ENCODE measurements around the gene KREMEN1. TPM values are rescaled to one million over a fixed set of nuclear protein-coding genes. Genes with fewer than 3 reads are reported as not detected.
A peak's percentile ranks its signal among the peaks of the same experiment; 100 is the strongest.

KREMEN1 gene
- total RNA-seq, 6 donors from 2014 or later = 8.4 to 24.3 (median 15.9) TPM

DNA sequence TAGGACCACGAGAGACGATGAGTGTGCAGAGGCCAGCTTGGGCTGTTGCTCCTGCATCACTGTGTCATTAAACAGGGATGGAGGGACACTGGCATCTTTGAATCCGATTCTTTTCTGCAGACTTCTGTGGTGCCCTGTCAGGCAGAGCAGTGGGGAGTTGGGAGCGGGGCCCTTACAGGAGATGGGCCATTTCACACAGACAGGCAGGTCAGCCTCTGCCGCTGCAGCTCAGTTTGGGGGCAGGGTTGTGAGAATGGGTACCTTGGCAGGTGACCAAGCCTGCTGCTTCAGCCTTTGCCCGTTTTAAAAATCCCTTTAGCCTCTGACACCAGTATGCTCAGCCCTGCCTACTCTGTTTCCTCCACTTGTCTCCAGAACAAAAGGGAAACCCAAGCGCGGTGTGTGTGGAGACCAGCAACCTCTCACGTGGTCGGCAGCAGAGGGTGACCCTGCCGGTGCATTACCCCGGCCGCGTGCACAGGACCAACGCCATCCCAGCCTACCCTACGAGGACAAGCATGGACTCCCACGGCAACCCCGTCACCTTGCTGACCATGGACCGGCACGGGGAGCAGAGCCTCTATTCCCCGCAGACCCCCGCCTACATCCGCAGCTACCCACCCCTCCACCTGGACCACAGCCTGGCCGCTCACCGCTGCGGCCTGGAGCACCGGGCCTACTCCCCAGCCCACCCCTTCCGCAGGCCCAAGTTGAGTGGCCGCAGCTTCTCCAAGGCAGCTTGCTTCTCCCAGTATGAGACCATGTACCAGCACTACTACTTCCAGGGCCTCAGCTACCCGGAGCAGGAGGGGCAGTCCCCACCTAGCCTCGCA is 23.8 kb upstream of the KREMEN1 start:
- peak in 1 of 2 donors; percentile 78 for DNase-seq
- Histone ChIP-seq H3K4me1 (no peaks in the 10 kb centered on the region), H3K9me3 (no peaks in the 10 kb centered on the region), H3K36me3 (peaks cover 4 to 51% (median 32%) of the 10 kb centered on the region in 4 donors), H3K27ac (no peak overlapping the region), H3K27me3 (no peaks in the 10 kb centered on the region), H3K4me3 (no peak overlapping the region)
- no peak for ATAC-seq (ENCODE audit: low FRiP score in 2 of 2)
- 95 to 97% methylated on average over 21 to 31 of the region's 31 CpGs for WGBS, 2 donors
- TF ChIP-seq, protein P1, sequence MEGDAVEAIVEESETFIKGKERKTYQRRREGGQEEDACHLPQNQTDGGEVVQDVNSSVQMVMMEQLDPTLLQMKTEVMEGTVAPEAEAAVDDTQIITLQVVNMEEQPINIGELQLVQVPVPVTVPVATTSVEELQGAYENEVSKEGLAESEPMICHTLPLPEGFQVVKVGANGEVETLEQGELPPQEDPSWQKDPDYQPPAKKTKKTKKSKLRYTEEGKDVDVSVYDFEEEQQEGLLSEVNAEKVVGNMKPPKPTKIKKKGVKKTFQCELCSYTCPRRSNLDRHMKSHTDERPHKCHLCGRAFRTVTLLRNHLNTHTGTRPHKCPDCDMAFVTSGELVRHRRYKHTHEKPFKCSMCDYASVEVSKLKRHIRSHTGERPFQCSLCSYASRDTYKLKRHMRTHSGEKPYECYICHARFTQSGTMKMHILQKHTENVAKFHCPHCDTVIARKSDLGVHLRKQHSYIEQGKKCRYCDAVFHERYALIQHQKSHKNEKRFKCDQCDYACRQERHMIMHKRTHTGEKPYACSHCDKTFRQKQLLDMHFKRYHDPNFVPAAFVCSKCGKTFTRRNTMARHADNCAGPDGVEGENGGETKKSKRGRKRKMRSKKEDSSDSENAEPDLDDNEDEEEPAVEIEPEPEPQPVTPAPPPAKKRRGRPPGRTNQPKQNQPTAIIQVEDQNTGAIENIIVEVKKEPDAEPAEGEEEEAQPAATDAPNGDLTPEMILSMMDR (IDR thresholded peaks at IDR 0.05) = no peak
- TF ChIP-seq EP300 (IDR thresholded peaks at IDR 0.05) (no peak), POLR2AphosphoS5 (IDR thresholded peaks at IDR 0.05) (no peak), POLR2A (IDR thresholded peaks at IDR 0.05) (no peak)

DNA sequence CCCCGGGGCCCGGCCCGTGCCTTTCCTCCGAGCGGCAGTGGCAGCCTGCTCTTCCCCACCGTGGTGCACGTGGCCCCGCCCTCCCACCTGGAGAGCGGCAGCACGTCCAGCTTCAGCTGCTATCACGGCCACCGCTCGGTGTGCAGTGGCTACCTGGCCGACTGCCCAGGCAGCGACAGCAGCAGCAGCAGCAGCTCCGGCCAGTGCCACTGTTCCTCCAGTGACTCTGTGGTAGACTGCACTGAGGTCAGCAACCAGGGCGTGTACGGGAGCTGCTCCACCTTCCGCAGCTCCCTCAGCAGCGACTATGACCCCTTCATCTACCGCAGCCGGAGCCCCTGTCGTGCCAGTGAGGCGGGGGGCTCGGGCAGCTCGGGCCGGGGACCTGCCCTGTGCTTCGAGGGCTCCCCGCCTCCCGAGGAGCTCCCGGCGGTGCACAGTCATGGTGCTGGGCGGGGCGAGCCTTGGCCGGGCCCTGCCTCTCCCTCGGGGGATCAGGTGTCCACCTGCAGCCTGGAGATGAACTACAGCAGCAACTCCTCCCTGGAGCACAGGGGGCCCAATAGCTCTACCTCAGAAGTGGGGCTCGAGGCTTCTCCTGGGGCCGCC is 23.1 kb upstream of the KREMEN1 start:
- Histone ChIP-seq H3K27ac (no peak overlapping the region), H3K36me3 (peaks cover 4 to 51% (median 30%) of the 10 kb centered on the region in 4 donors), H3K4me1 (no peaks in the 10 kb centered on the region), H3K27me3 (no peaks in the 10 kb centered on the region), H3K4me3 (no peak overlapping the region), H3K9me3 (no peaks in the 10 kb centered on the region)
- no peak for TF ChIP-seq POLR2A (IDR thresholded peaks at IDR 0.05)
- TF ChIP-seq, protein P1 (IDR thresholded peaks at IDR 0.05) = no peak
- no peak for TF ChIP-seq POLR2AphosphoS5 (IDR thresholded peaks at IDR 0.05)
- no peak for TF ChIP-seq EP300 (IDR thresholded peaks at IDR 0.05)
- ATAC-seq (ENCODE audit: low FRiP score in 2 of 2) (no peak), DNase-seq (peak in 1 of 2 donors; percentile 78)
- WGBS, 2 donors = 88 to 93% methylated on average over 24 to 35 of the region's 38 CpGs

DNA sequence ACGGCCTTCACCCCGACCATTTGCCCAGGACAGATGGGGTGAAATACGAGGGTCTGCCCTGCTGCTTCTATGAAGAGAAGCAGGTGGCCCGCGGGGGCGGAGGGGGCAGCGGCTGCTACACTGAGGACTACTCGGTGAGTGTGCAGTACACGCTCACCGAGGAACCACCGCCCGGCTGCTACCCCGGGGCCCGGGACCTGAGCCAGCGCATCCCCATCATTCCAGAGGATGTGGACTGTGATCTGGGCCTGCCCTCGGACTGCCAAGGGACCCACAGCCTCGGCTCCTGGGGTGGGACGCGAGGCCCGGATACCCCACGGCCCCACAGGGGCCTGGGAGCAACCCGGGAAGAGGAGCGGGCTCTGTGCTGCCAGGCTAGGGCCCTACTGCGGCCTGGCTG is 22.4 kb upstream of the KREMEN1 start:
- H3K4me1 ChIP-seq = no peaks in the 10 kb centered on the region
- 91 to 95% methylated on average over 12 to 24 of the region's 24 CpGs for WGBS, 2 donors
- no peaks in the 10 kb centered on the region for H3K9me3 ChIP-seq
- peaks cover 4 to 51% (median 28%) of the 10 kb centered on the region in 4 donors for H3K36me3 ChIP-seq
- H3K27me3 ChIP-seq = no peaks in the 10 kb centered on the region
- no peak for TF ChIP-seq EP300 (IDR thresholded peaks at IDR 0.05)
- no peak overlapping the region for H3K4me3 ChIP-seq
- peak in 1 of 2 donors; percentile 73 for DNase-seq
- no peak for ATAC-seq (ENCODE audit: low FRiP score in 2 of 2)
- no peak overlapping the region for H3K27ac ChIP-seq

DNA sequence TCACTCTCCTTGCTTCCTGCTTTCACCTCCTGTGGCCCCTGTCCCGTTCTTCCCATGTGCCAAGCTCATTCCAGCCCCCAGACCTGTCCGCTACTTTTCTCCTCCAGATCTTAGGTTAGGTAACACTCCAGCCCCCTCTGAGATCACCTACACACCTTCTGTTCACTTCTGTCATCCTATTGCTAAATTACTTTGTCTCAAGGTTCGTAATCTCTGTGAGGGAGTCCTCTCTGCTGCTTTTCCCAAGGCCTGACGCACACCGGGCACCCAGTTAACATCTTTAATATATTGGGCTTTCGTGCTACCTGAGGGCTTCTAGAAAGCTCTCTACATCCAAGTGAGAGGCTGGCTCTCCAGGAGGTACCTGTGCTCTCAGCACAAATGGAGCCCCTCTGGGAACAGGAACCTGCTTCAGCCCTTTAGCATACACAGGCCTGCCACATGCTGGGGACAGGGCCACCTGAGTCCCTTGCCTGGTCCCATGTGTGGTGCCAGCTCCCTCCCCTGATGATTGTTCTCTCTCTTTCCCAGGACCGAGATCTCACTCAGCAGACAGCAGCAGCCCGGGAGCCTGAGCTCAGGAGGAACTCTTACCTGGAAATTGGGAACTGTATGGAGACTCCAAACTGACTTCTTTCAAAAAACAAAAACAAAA is 19.7 kb upstream of the KREMEN1 start:
- Histone ChIP-seq H3K27ac (no peak overlapping the region), H3K36me3 (peaks cover 4 to 30% (median 23%) of the 10 kb centered on the region in 4 donors), H3K4me1 (no peaks in the 10 kb centered on the region), H3K4me3 (no peak overlapping the region), H3K27me3 (no peaks in the 10 kb centered on the region), H3K9me3 (no peaks in the 10 kb centered on the region)
- DNase-seq = no peak
- ATAC-seq (ENCODE audit: low FRiP score in 2 of 2) = no peak
- TF ChIP-seq POLR2A (IDR thresholded peaks at IDR 0.05) (no peak), EP300 (IDR thresholded peaks at IDR 0.05) (no peak), POLR2AphosphoS5 (IDR thresholded peaks at IDR 0.05) (no peak)
- TF ChIP-seq, protein P1 (IDR thresholded peaks at IDR 0.05) = no peak
- WGBS, 2 donors = 91 to 95% methylated on average over 8 of the region's 8 CpGs

DNA sequence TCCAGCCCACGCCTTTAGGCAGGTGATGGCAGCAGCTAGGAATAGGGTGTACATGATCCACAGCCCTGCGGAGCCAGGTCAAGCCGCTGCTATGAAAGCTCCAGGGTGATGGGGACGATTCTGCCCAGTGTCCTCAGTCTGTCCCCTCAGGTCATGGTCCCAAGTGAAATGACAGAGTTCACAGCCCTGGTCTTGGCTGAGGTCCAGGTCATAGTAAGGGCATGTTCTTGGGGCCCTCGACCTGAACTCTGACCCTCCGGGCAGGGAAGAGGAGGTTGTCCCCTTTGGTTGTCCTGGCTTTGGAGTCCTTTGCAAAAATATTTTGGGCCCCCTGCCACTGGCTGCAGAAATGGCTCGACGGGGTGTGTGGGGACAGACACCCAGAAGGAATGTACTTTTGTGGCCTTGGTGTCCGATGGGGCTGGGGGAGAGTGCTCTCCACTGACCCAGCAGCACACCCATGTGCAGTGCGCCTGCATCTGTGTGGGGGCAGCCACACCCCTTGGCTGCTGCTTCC is 18.5 kb upstream of the KREMEN1 start:
- no peaks in the 10 kb centered on the region for H3K27me3 ChIP-seq

More for the DNA sequence above, 18.5 kb upstream of the KREMEN1 start:
- Histone ChIP-seq H3K4me1 (no peaks in the 10 kb centered on the region), H3K4me3 (no peak overlapping the region), H3K36me3 (peaks cover 4 to 19% (median 17%) of the 10 kb centered on the region in 4 donors), H3K9me3 (no peaks in the 10 kb centered on the region), H3K27ac (no peak overlapping the region)
- 88 to 92% methylated on average over 7 to 10 of the region's 10 CpGs for WGBS, 2 donors
- peak in 1 of 2 donors; percentile 36 for DNase-seq
- no peak for ATAC-seq (ENCODE audit: low FRiP score in 2 of 2)
- TF ChIP-seq POLR2A (IDR thresholded peaks at IDR 0.05) = no peak
- TF ChIP-seq EP300 (IDR thresholded peaks at IDR 0.05) = no peak
- TF ChIP-seq, protein P1 (IDR thresholded peaks at IDR 0.05) = no peak

Measured in upper lobe of left lung (tissue), 6 donors.